ENCODE results near the gene SSC4D. TPM values are rescaled to one million over a fixed set of nuclear protein-coding genes. Genes with fewer than 3 reads are reported as not detected.

SSC4D gene
- total and polyA plus RNA-seq, 7 experiments from 2014 or later = 0.24 to 0.35 TPM; not detected in 5

- Histone ChIP-seq H3K9me3 (ENCODE audit: control insufficient read depth in 2 of 3, low read length in 3 of 3) (no peaks in the 10 kb centered on the region), H3K27me3 (ENCODE audit: control insufficient read depth in 2 of 2, insufficient read depth in 2 of 2, low read length in 2 of 2) (no peaks in the 10 kb centered on the region), H3K4me1 (ENCODE audit: control insufficient read depth in 2 of 2, insufficient read depth in 2 of 2, low read length in 2 of 2) (peaks cover 3 to 4% of the 10 kb centered on the region in 2 donors), H3K27ac (ENCODE audit: low read depth, low read length) (peak overlapping the region; percentile 38), H3K4me3 (ENCODE audit: low read length) (peak overlapping the region; percentile 68), H3K36me3 (ENCODE audit: control insufficient read depth in 2 of 3, insufficient read depth in 3 of 3, low read length in 3 of 3) (no peaks in the 10 kb centered on the region)
- intact Hi-C loops (cut with micrococcal nuclease) = no loop called here
- no peaks in the 10 kb centered on the region for H3K9me3 Mint-ChIP-seq
- H3K36me3 Mint-ChIP-seq = no peaks in the 10 kb centered on the region
- peaks cover 0 to 15% (median 0%) of the 10 kb centered on the region in 7 donors for H3K4me1 Mint-ChIP-seq
- POLR2A ChIA-PET = interaction anchor here (1.0 kb wide), 1 partner anchor 63 kb away, joined by 3 read pairs; no protein-coding TSS in a partner anchor
- ATAC-seq = no peak
- no peak for DNase-seq
- peak overlapping the region in 2 of 9 donors; percentile 21 to 48 for H3K27ac Mint-ChIP-seq
- peak overlapping the region in 9 of 10 donors; percentile 71 to 84 (median 76) for H3K4me3 Mint-ChIP-seq
- CTCF ChIA-PET = no interaction called here
- H3K27me3 Mint-ChIP-seq = no peaks in the 10 kb centered on the region
These were observed 28.9 kb downstream of the SSC4D start for GRCh38 chr7:76380623-76380966.

- peaks cover 0 to 24% (median 0%) of the 10 kb centered on the region in 7 donors for H3K4me1 Mint-ChIP-seq
- H3K36me3 Mint-ChIP-seq = no peaks in the 10 kb centered on the region
- peaks cover 0 to 2% (median 0%) of the 10 kb centered on the region in 11 donors for H3K9me3 Mint-ChIP-seq
- peaks cover 0 to 16% (median 0%) of the 10 kb centered on the region in 5 donors for H3K27me3 Mint-ChIP-seq
- Histone ChIP-seq H3K36me3 (ENCODE audit: control insufficient read depth in 2 of 3, insufficient read depth in 3 of 3, low read length in 3 of 3) (no peaks in the 10 kb centered on the region), H3K27me3 (ENCODE audit: control insufficient read depth in 2 of 2, insufficient read depth in 2 of 2, low read length in 2 of 2) (no peaks in the 10 kb centered on the region), H3K4me3 (ENCODE audit: low read length) (no peak overlapping the region), H3K4me1 (ENCODE audit: control insufficient read depth in 2 of 2, insufficient read depth in 2 of 2, low read length in 2 of 2) (peaks cover 3 to 4% of the 10 kb centered on the region in 2 donors), H3K27ac (ENCODE audit: low read depth, low read length) (no peak overlapping the region), H3K9me3 (ENCODE audit: control insufficient read depth in 2 of 3, low read length in 3 of 3) (no peaks in the 10 kb centered on the region)
- ChIA-PET POLR2A (no interaction called here), CTCF (no interaction called here)
- intact Hi-C loops (cut with micrococcal nuclease) = no loop called here
- ATAC-seq (no peak), DNase-seq (no peak)
- H3K4me3 Mint-ChIP-seq = no peak overlapping the region
- H3K27ac Mint-ChIP-seq = no peak overlapping the region
These were observed 32.1 kb downstream of the SSC4D start for GRCh38 chr7:76377186-76377918.

- intact Hi-C loops (cut with micrococcal nuclease) = no loop called here
- Mint-ChIP-seq H3K27ac (no peak overlapping the region), H3K36me3 (no peaks in the 10 kb centered on the region), H3K4me3 (no peak overlapping the region), H3K9me3 (peaks cover 0 to 2% (median 0%) of the 10 kb centered on the region in 11 donors), H3K4me1 (peaks cover 0 to 21% (median 0%) of the 10 kb centered on the region in 7 donors), H3K27me3 (peaks cover 0 to 18% (median 0%) of the 10 kb centered on the region in 5 donors)
- Histone ChIP-seq H3K27ac (ENCODE audit: low read depth, low read length) (no peak overlapping the region), H3K4me1 (ENCODE audit: control insufficient read depth in 2 of 2, insufficient read depth in 2 of 2, low read length in 2 of 2) (peaks cover 2 to 4% of the 10 kb centered on the region in 2 donors), H3K36me3 (ENCODE audit: control insufficient read depth in 2 of 3, insufficient read depth in 3 of 3, low read length in 3 of 3) (no peaks in the 10 kb centered on the region), H3K4me3 (ENCODE audit: low read length) (no peak overlapping the region), H3K9me3 (ENCODE audit: control insufficient read depth in 2 of 3, low read length in 3 of 3) (no peaks in the 10 kb centered on the region), H3K27me3 (ENCODE audit: control insufficient read depth in 2 of 2, insufficient read depth in 2 of 2, low read length in 2 of 2) (no peaks in the 10 kb centered on the region)
- DNase-seq = no peak
- ChIA-PET CTCF (no interaction called here), POLR2A (interaction anchor here (1.0 kb wide), 1 partner anchor 11 kb away, joined by 5 read pairs; no protein-coding TSS in a partner anchor)
- no peak for ATAC-seq
These were observed 34.2 kb downstream of the SSC4D start for GRCh38 chr7:76375251-76375650.

- peak; percentile 45 for ATAC-seq
These were observed 36.3 kb downstream of the SSC4D start for GRCh38 chr7:76372984-76373833.

DNA sequence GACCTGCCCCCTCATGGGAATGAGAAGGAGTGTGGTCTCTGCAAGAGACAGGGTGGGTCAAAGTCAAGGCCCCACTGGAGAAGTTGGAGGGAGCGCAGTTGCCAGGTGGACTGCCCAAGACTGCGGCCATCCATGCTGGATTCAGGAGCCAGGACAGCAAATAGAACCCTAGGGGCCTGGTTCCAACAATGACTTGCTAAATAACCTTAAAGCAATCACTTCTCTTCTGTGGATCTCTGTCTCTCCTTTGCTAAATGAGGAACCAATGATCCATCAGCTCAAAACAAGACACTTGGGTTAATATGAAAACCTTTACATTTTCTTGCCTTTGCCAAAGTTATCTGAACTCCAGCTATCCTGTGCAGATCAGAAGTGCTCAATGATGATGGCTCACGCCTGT lies 38.1 kb downstream of the SSC4D start:
- Histone ChIP-seq H3K27me3 (ENCODE audit: control insufficient read depth in 2 of 2, insufficient read depth in 2 of 2, low read length in 2 of 2) (no peaks in the 10 kb centered on the region), H3K4me1 (ENCODE audit: control insufficient read depth in 2 of 2, insufficient read depth in 2 of 2, low read length in 2 of 2) (no peaks in the 10 kb centered on the region), H3K9me3 (ENCODE audit: control insufficient read depth in 2 of 3, low read length in 3 of 3) (no peaks in the 10 kb centered on the region), H3K36me3 (ENCODE audit: control insufficient read depth in 2 of 3, insufficient read depth in 3 of 3, low read length in 3 of 3) (no peaks in the 10 kb centered on the region), H3K4me3 (ENCODE audit: low read length) (no peak overlapping the region), H3K27ac (ENCODE audit: low read depth, low read length) (no peak overlapping the region)
- DNase-seq (no peak), ATAC-seq (no peak)
- ChIA-PET POLR2A (no interaction called here), CTCF (interaction anchor here (0.7 kb wide), 1 partner anchor 100 kb away, joined by 4 read pairs; no protein-coding TSS in a partner anchor)
- Mint-ChIP-seq H3K36me3 (no peaks in the 10 kb centered on the region), H3K27ac (no peak overlapping the region), H3K4me3 (no peak overlapping the region), H3K4me1 (peaks cover 0 to 11% (median 0%) of the 10 kb centered on the region in 7 donors), H3K27me3 (peaks cover 0 to 30% (median 0%) of the 10 kb centered on the region in 5 donors), H3K9me3 (peaks cover 0 to 2% (median 0%) of the 10 kb centered on the region in 11 donors)
- intact Hi-C loops (cut with micrococcal nuclease) = no loop called here

More at GRCh38 chr7:76372984-76373833, 36.3 kb downstream of the SSC4D start:
- peaks cover 0 to 2% (median 0%) of the 10 kb centered on the region in 11 donors for H3K9me3 Mint-ChIP-seq
- H3K36me3 Mint-ChIP-seq = no peaks in the 10 kb centered on the region
- Histone ChIP-seq H3K9me3 (ENCODE audit: control insufficient read depth in 2 of 3, low read length in 3 of 3) (no peaks in the 10 kb centered on the region), H3K4me3 (ENCODE audit: low read length) (no peak overlapping the region), H3K27ac (ENCODE audit: low read depth, low read length) (no peak overlapping the region), H3K27me3 (ENCODE audit: control insufficient read depth in 2 of 2, insufficient read depth in 2 of 2, low read length in 2 of 2) (no peaks in the 10 kb centered on the region), H3K36me3 (ENCODE audit: control insufficient read depth in 2 of 3, insufficient read depth in 3 of 3, low read length in 3 of 3) (no peaks in the 10 kb centered on the region), H3K4me1 (ENCODE audit: control insufficient read depth in 2 of 2, insufficient read depth in 2 of 2, low read length in 2 of 2) (no peaks in the 10 kb centered on the region)
- intact Hi-C loops (cut with micrococcal nuclease) = no loop called here
- ChIA-PET POLR2A (interaction anchor here (1.1 kb wide), 1 partner anchor 12 kb away, joined by 4 read pairs; no protein-coding TSS in a partner anchor), CTCF (no interaction called here)
- no peak for DNase-seq
- H3K4me3 Mint-ChIP-seq = no peak overlapping the region
- peaks cover 0 to 24% (median 0%) of the 10 kb centered on the region in 5 donors for H3K27me3 Mint-ChIP-seq
- H3K27ac Mint-ChIP-seq = no peak overlapping the region
- H3K4me1 Mint-ChIP-seq = peaks cover 0 to 12% (median 0%) of the 10 kb centered on the region in 7 donors

DNA sequence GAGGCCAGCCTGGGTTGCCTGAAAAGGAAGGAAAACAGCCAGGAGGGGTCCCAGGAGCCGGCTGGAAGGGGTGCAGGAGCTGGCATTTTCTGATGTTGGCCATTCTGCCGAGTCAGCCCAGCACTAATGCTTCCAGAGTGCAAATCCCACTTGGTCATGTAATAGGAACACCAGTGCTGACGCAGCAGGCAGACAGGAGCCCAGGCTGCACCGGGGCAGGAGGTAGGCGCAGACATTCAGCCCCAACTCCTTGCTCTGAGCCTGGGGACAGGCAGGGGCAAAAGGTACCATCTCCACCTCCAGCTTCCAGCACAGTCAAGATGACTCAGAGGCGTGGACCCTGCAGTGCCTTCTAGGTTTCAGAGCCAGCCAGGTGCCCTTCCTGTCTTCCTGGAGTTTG lies 40.5 kb downstream of the SSC4D start:
- Histone ChIP-seq H3K9me3 (ENCODE audit: control insufficient read depth in 2 of 3, low read length in 3 of 3) (no peaks in the 10 kb centered on the region), H3K36me3 (ENCODE audit: control insufficient read depth in 2 of 3, insufficient read depth in 3 of 3, low read length in 3 of 3) (no peaks in the 10 kb centered on the region), H3K4me1 (ENCODE audit: control insufficient read depth in 2 of 2, insufficient read depth in 2 of 2, low read length in 2 of 2) (no peaks in the 10 kb centered on the region), H3K4me3 (ENCODE audit: low read length) (no peak overlapping the region), H3K27me3 (ENCODE audit: control insufficient read depth in 2 of 2, insufficient read depth in 2 of 2, low read length in 2 of 2) (no peaks in the 10 kb centered on the region), H3K27ac (ENCODE audit: low read depth, low read length) (no peak overlapping the region)
- ATAC-seq (no peak), DNase-seq (no peak)
- Mint-ChIP-seq H3K27me3 (peaks cover 0 to 24% (median 0%) of the 10 kb centered on the region in 5 donors), H3K4me1 (peaks cover 0 to 29% (median 8%) of the 10 kb centered on the region in 7 donors), H3K9me3 (peaks cover 0 to 2% (median 0%) of the 10 kb centered on the region in 11 donors), H3K4me3 (no peak overlapping the region), H3K27ac (no peak overlapping the region), H3K36me3 (no peaks in the 10 kb centered on the region)
- intact Hi-C loops (cut with micrococcal nuclease) = no loop called here
- POLR2A ChIA-PET = no interaction called here
- CTCF ChIA-PET = interaction anchor here (0.7 kb wide), 1 partner anchor 349 kb away, joined by 3 read pairs; no protein-coding TSS in a partner anchor

Data from naive thymus-derived CD4-positive, alpha-beta T cell (primary cell).